ENCODE results near the gene TAP2.

TAP2 gene

DNA sequence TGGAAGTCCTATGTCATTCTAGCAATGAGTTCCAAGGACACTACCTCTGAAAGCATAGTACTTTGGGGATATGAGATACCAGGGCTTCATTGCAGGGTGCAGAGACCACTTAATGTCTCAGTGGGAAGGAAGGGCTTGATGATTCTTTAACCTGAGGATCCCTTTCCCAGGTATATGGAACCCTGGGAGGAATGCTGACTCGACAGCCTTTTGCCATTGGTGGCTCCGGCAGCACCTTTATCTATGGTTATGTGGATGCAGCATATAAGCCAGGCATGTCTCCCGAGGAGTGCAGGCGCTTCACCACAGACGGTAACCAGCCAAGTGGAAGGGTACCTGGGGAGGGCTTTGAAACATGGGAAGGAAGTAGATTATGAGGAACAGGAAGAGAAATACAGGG is 19.7 kb upstream of the TAP2 start:
- peaks cover 0 to 11% (median 5%) of the 10 kb centered on the region in 4 donors for H3K4me1 ChIP-seq
- DNase-seq, result no peak
- no peak overlapping the region for H3K4me3 ChIP-seq
- TF ChIP-seq, protein P1, sequence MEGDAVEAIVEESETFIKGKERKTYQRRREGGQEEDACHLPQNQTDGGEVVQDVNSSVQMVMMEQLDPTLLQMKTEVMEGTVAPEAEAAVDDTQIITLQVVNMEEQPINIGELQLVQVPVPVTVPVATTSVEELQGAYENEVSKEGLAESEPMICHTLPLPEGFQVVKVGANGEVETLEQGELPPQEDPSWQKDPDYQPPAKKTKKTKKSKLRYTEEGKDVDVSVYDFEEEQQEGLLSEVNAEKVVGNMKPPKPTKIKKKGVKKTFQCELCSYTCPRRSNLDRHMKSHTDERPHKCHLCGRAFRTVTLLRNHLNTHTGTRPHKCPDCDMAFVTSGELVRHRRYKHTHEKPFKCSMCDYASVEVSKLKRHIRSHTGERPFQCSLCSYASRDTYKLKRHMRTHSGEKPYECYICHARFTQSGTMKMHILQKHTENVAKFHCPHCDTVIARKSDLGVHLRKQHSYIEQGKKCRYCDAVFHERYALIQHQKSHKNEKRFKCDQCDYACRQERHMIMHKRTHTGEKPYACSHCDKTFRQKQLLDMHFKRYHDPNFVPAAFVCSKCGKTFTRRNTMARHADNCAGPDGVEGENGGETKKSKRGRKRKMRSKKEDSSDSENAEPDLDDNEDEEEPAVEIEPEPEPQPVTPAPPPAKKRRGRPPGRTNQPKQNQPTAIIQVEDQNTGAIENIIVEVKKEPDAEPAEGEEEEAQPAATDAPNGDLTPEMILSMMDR (IDR thresholded peaks at IDR 0.05), result no peak
- intact Hi-C loops (cut with DNase I; ENCODE audit: low total_unique reads), result no loop called here
- peaks cover 0 to 19% (median 0%) of the 10 kb centered on the region in 3 donors for H3K36me3 ChIP-seq
- H3K9me3 ChIP-seq, result no peaks in the 10 kb centered on the region
- H3K27ac ChIP-seq, result no peak overlapping the region
- no peaks in the 10 kb centered on the region for H3K27me3 ChIP-seq

DNA sequence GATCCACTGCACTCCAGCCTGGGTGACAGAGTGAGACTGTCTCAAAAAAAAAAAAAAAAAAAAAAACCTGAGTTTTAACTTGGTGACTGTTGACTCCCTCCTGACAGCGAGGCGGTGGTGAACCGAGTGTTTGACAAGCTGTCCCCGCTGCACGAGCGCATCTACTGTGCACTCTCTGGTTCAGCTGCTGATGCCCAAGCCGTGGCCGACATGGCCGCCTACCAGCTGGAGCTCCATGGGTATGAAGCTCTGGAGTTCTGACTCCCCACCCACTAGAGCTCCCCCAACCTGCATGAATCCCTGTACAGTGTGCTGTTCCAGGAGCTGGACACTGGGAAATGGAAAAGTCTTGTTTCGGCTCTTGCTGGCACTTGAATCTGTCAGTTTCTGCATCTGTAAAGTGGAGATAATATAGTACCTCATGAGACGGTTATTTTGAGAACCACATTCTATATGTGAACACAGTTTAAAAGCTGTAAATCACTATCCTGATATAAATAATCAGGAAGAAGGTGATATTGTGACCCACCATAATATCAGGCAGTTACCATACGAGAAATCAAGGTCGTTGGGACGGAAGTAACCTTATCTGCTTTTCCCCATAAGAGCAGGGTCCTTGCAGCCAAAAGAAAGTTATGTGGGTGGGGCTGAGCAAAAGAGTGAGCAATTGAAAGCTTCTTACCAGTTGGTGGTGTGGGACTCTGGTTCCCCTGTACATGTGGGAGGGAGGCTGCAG is 18.8 kb upstream of the TAP2 start:
- no peak for DNase-seq
- Histone ChIP-seq H3K4me1 (peaks cover 0 to 14% (median 7%) of the 10 kb centered on the region in 4 donors), H3K4me3 (no peak overlapping the region), H3K36me3 (peaks cover 0 to 19% (median 0%) of the 10 kb centered on the region in 3 donors), H3K27ac (no peak overlapping the region), H3K27me3 (no peaks in the 10 kb centered on the region), H3K9me3 (no peaks in the 10 kb centered on the region)
- intact Hi-C loops (cut with DNase I; ENCODE audit: low total_unique reads), result no loop called here
- TF ChIP-seq, protein P1 (IDR thresholded peaks at IDR 0.05), result no peak

DNA sequence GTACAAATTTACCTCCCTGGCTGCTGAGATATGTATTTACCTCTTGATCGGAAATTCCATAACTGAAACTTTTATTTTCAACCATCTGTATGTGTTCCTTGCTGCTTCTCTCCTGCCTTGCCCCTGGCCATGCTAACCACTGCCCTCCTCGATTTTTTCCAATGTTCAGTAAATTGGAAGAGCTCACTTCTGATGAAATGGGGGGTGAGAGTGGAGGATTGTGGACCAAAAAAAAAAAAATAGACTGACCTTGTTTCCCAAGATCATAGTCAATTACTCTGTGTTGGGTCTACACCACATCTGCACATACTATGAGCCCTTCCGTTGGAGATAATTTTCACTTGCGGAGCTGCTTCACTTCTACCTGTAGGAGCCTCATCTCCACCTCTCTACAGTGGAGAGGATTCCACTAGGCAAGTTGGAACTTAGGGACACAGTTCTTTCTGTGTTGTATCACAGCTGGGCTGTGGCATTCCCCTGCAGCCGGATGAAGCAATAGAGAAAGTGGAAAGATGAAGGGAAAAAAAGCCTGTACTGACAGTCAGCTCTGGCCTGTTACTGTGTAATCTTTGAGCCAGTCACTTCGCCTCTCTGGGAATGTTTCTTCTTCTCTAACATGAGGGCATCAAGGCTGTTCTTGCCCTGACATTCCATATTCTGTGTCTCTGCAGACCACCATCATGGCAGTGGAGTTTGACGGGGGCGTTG is 17.1 kb upstream of the TAP2 start:
- Histone ChIP-seq H3K36me3 (peaks cover 3 to 23% (median 9%) of the 10 kb centered on the region in 3 donors), H3K9me3 (no peaks in the 10 kb centered on the region), H3K4me3 (no peak overlapping the region), H3K4me1 (peaks cover 0 to 21% (median 14%) of the 10 kb centered on the region in 4 donors), H3K27me3 (no peaks in the 10 kb centered on the region), H3K27ac (no peak overlapping the region)
- DNase-seq, result no peak
- intact Hi-C loops (cut with DNase I; ENCODE audit: low total_unique reads), result no loop called here
- TF ChIP-seq, protein P1 (IDR thresholded peaks at IDR 0.05), result no peak

DNA sequence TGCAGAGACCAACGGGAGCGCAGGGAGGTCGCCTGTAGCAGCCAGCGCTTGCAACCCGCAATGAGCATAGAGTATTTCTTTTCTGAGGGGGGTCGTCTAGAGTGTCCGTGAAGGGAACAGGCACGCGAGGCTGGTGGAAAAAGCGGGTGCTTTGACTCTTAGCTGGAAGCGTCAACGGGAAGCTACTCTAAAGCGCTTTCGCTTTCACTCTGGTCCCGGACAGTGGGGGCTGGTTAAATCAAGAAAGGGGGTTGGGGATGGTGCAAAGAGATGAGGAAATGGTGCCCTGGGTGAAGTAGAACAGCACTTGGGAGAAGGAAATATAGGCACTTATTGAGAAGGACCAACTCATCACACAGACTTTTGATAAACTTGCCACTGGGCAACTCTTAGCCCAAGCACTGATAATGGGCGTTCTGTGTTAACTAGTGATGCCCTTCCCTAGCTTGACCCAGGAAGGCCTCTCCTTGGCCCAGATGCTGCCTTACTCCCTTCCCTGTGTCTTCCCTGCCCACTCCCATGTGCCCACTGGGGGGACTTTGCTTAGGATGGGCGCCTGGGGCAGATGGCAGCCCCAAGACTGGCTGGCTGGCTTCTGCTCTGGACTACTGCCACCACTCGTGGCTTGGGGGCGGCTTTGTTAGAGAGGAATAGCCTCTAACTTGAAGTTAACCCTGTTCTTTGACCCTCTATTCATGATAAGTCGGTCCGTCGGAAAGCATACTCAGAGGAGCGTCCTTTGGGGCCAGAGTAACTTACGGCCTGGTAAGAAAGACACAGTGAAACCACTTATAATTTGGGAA is 16.0 kb upstream of the TAP2 start:
- H3K9me3 ChIP-seq, result no peaks in the 10 kb centered on the region
- H3K36me3 ChIP-seq, result peaks cover 13 to 30% (median 18%) of the 10 kb centered on the region in 3 donors
- H3K27ac ChIP-seq, result peak overlapping the region; percentile 92 to 96
- H3K27me3 ChIP-seq, result no peaks in the 10 kb centered on the region
- intact Hi-C loops (cut with DNase I; ENCODE audit: low total_unique reads), result no loop called here
- peaks cover 0 to 21% (median 14%) of the 10 kb centered on the region in 4 donors for H3K4me1 ChIP-seq
- peak; percentile 38 to 71 for DNase-seq
- H3K4me3 ChIP-seq, result peak overlapping the region; percentile 78 to 86
- TF ChIP-seq, protein P1 (IDR thresholded peaks at IDR 0.05), result no peak

DNA sequence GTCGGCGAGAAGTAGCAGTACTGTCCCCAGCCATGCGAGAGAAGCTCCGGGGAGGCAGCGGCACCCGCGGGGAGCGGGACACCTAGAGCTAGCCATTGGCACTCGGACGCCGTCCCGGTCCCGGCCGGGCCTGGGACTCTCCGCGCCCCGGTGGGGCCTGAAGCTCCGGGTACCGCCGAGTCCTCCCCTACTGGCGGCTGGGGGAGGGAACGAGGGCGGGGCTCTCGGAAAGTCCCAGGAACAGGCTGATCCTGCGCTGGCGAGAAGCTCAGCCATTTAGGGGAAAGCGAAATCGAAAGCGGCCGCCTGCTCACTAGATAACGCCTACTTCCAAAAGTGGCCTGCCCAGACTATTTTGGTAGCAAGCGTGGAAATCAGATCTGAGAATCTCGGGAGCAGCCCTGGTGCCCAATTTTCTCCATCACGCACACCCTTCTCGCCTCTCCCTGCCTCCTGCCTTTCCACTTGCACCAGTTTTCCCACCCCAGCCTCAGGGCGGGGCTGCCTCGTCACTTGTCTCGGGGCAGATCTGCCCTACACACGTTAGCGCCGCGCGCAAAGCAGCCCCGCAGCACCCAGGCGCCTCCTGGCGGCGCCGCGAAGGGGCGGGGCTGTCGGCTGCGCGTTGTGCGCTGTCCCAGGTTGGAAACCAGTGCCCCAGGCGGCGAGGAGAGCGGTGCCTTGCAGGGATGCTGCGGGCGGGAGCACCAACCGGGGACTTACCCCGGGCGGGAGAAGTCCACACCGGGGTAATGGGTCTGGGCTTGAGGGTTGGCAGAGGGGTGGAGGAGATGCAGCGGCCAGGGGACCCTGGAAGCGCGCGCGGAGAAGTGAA is 15.2 kb upstream of the TAP2 start, which contains the start of the genes PSMB9 and TAP1:
TSS of gene PSMB9 (plus strand) at position 652 of the 835 bp plus-strand sequence. CDS start at position 690, 38 bp downstream.
TSS of gene TAP1 (minus strand) at position 164 of the 835 bp plus-strand sequence. CDS start at position 96, 68 bp downstream.
- no peaks in the 10 kb centered on the region for H3K27me3 ChIP-seq

More for the DNA sequence above, 15.2 kb upstream of the TAP2 start, which contains the start of the genes PSMB9 and TAP1:
- peak; percentile 97 to 98 for DNase-seq
- intact Hi-C loops (cut with DNase I; ENCODE audit: low total_unique reads), result loop anchor here (2.0 kb wide), 1 partner anchor 15 kb away; the partner anchor contains the start of gene TAP2
- TF ChIP-seq, protein P1 (IDR thresholded peaks at IDR 0.05), result peak; percentile 75 to 76
- Histone ChIP-seq H3K27ac (peak within 1 kb of the TSS; percentile 92 to 96), H3K36me3 (peaks cover 16 to 32% (median 23%) of the 10 kb centered on the region in 3 donors), H3K4me3 (peak within 1 kb of the TSS; percentile 78 to 86), H3K4me1 (peaks cover 0 to 21% (median 14%) of the 10 kb centered on the region in 4 donors), H3K9me3 (no peaks in the 10 kb centered on the region)
